Measurements from ENCODE around the gene EGFLAM.

The EGFLAM gene

GRCh38 chr5:38258319-38259061 lies at the start of gene EGFLAM:
Gene EGFLAM, plus strand, starts transcription at chr5:38258559. Its CDS starts 196 bp downstream, at chr5:38258755.
- H3K4me3 Mint-ChIP-seq: peak within 1 kb of the TSS; percentile 37 to 50
- no peaks in the 10 kb centered on the region for H3K36me3 Mint-ChIP-seq
- peaks cover 62 to 86% of the 10 kb centered on the region in 2 donors for H3K27me3 Mint-ChIP-seq
- peaks cover 5 to 6% of the 10 kb centered on the region in 2 donors for H3K9me3 Mint-ChIP-seq
- H3K4me1 Mint-ChIP-seq: peaks cover 2 to 6% of the 10 kb centered on the region in 2 donors
- no peak within 1 kb of the TSS for H3K27ac Mint-ChIP-seq
- DNase-seq (no peak), ATAC-seq (replicated peaks) (peak; percentile 36 to 51)

DNA sequence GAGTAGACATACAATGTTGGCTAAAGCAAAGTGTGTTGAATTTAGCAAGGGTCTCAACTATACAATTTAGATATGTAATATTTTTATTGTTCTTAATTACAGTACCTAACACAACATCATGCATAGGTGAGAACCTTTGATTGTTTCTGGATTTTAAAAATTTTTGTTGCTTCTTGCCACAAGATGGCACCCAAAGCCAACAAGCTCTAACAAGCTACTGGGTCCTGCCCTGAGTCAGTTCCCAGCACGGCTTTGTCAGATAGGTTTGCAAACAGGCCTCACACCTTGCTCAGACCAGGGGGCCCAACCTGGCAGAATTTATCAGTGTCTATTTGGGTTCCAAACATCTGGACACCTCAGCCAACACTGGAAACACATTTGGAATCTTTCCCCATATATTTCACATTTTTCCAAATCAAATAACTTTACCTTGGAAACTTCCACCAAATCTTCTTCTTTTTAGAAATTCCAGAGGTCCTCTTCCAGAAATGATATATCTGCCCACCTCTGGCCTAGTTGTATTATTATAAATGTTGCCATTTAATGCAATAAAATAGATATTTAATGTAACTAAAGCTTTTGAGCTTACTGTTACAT lies 49.5 kb upstream of the EGFLAM start:
- no peaks in the 10 kb centered on the region for H3K36me3 Mint-ChIP-seq
- DNase-seq: no peak
- H3K27me3 Mint-ChIP-seq: peaks cover 8 to 23% of the 10 kb centered on the region in 2 donors
- H3K27ac Mint-ChIP-seq: no peak overlapping the region
- no peaks in the 10 kb centered on the region for H3K4me1 Mint-ChIP-seq
- peak in 1 of 2 donors; percentile 23 for ATAC-seq (replicated peaks)
- no peak overlapping the region for H3K4me3 Mint-ChIP-seq
- peaks cover 0 to 5% of the 10 kb centered on the region in 2 donors for H3K9me3 Mint-ChIP-seq

- Mint-ChIP-seq H3K27me3 (peaks cover 8 to 19% of the 10 kb centered on the region in 2 donors), H3K27ac (no peak overlapping the region)
- ATAC-seq (replicated peaks): no peak
Measured at GRCh38 chr5:38210676-38211353, 47.5 kb upstream of the EGFLAM start.

GRCh38 chr5:38211354-38211710 lies 47.0 kb upstream of the EGFLAM start:
- DNase-seq: no peak
- Mint-ChIP-seq H3K9me3 (peaks cover 0 to 5% of the 10 kb centered on the region in 2 donors), H3K27me3 (peaks cover 8 to 19% of the 10 kb centered on the region in 2 donors), H3K4me1 (no peaks in the 10 kb centered on the region), H3K27ac (no peak overlapping the region), H3K36me3 (no peaks in the 10 kb centered on the region), H3K4me3 (no peak overlapping the region)
- no peak for ATAC-seq (replicated peaks)

More at GRCh38 chr5:38210676-38211353, 47.5 kb upstream of the EGFLAM start:
- Mint-ChIP-seq H3K4me1 (no peaks in the 10 kb centered on the region), H3K4me3 (no peak overlapping the region), H3K36me3 (no peaks in the 10 kb centered on the region), H3K9me3 (peaks cover 0 to 5% of the 10 kb centered on the region in 2 donors)
- no peak for DNase-seq

- Mint-ChIP-seq H3K4me3 (no peak overlapping the region), H3K27me3 (peaks cover 8 to 13% of the 10 kb centered on the region in 2 donors), H3K36me3 (no peaks in the 10 kb centered on the region), H3K27ac (no peak overlapping the region), H3K4me1 (no peaks in the 10 kb centered on the region), H3K9me3 (peaks cover 0 to 5% of the 10 kb centered on the region in 2 donors)
- no peak for DNase-seq
- ATAC-seq (replicated peaks): no peak
Measured at GRCh38 chr5:38212307-38212706, 46.1 kb upstream of the EGFLAM start.

- H3K27ac Mint-ChIP-seq: no peak overlapping the region
Measured at GRCh38 chr5:38226091-38226490, 32.3 kb upstream of the EGFLAM start.

DNA sequence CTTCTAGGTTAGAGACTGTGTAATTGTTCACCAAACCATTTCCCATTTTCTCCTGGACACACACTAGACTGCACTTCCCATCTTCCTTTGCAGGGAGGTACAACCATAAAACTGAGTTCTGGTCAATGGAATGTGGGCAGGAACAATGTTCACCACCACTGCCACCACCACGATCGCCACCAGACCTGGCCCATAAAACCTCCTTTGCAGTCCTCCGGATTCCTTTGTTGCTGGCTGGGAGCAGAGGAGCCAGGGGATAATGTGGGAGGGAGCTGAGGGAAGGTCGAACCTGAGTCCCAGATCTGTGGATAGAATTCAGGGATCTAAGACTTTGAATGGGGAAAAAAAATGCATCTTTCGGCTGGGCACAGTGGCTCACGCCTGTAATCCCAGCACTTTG lies 29.4 kb upstream of the EGFLAM start:
- ATAC-seq (replicated peaks): no peak
- Mint-ChIP-seq H3K4me1 (no peaks in the 10 kb centered on the region), H3K36me3 (no peaks in the 10 kb centered on the region), H3K9me3 (peaks cover 1 to 4% of the 10 kb centered on the region in 2 donors), H3K27me3 (no peaks in the 10 kb centered on the region), H3K4me3 (no peak overlapping the region), H3K27ac (no peak overlapping the region)
- no peak for DNase-seq

More at GRCh38 chr5:38226091-38226490, 32.3 kb upstream of the EGFLAM start:
- Mint-ChIP-seq H3K36me3 (no peaks in the 10 kb centered on the region), H3K4me1 (no peaks in the 10 kb centered on the region), H3K9me3 (peaks cover 0 to 2% of the 10 kb centered on the region in 2 donors), H3K27me3 (no peaks in the 10 kb centered on the region), H3K4me3 (no peak overlapping the region)
- DNase-seq (no peak), ATAC-seq (replicated peaks) (no peak)

- no peak overlapping the region for H3K4me3 Mint-ChIP-seq
- DNase-seq: no peak
- peaks cover 13 to 18% of the 10 kb centered on the region in 2 donors for H3K9me3 Mint-ChIP-seq
- ATAC-seq (replicated peaks): no peak
- H3K27ac Mint-ChIP-seq: no peak overlapping the region
- no peaks in the 10 kb centered on the region for H3K36me3 Mint-ChIP-seq
- no peaks in the 10 kb centered on the region for H3K4me1 Mint-ChIP-seq
- H3K27me3 Mint-ChIP-seq: no peaks in the 10 kb centered on the region
Measured at GRCh38 chr5:38234737-38235136, 23.6 kb upstream of the EGFLAM start.

- H3K36me3 Mint-ChIP-seq: no peaks in the 10 kb centered on the region
- H3K4me1 Mint-ChIP-seq: no peaks in the 10 kb centered on the region
- DNase-seq: no peak
- H3K27ac Mint-ChIP-seq: no peak overlapping the region
- peaks cover 12 to 18% of the 10 kb centered on the region in 2 donors for H3K9me3 Mint-ChIP-seq
- H3K4me3 Mint-ChIP-seq: no peak overlapping the region
- ATAC-seq (replicated peaks): peak in 1 of 2 donors; percentile 42
- peaks cover 0 to under 1% of the 10 kb centered on the region in 2 donors for H3K27me3 Mint-ChIP-seq
Measured at GRCh38 chr5:38237681-38238080, 20.7 kb upstream of the EGFLAM start.

DNA sequence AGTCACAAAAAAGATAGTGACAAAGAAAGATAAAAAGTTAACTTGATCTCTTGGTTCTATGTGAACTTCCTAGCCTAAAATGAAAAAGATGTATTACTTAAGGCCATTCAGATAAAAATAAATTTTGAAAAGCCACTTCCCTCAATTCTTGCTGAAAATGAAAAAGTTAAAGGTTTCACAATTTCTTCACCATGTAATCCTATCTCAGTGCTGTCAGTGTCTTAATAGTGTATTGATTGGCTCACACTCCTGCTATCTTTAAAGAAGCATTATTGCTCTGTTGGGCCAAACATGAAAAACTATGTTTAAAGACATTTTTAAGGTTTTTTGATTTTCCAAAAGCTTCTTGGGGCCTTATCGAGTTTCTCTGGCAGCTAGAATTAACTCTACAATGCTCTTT lies 18.1 kb upstream of the EGFLAM start:
- Mint-ChIP-seq H3K27me3 (peaks cover 4 to 6% of the 10 kb centered on the region in 2 donors), H3K27ac (no peak overlapping the region), H3K9me3 (peaks cover 3 to 6% of the 10 kb centered on the region in 2 donors)

DNA sequence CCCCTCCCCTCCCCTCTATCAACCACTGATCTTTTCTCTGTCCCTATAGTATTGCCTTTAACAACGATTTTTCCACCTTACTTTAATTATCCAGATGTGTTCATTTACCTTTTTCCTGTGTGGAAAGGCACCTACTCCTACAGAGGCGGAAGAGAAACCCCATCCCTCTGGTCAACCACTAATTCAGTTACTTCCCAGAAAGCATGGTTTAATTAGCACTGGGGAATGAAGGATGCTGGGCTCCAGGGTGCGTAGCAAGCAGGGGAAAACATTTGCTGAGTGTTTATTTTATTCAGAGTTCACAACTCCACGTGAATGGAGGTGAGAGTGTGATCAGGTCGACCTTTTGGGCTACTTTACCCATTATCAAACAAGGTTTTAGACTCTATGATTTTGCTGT lies 16.7 kb upstream of the EGFLAM start:
- DNase-seq (no peak), ATAC-seq (replicated peaks) (no peak)
- peaks cover 4 to 6% of the 10 kb centered on the region in 2 donors for H3K27me3 Mint-ChIP-seq
- H3K9me3 Mint-ChIP-seq: no peaks in the 10 kb centered on the region
- no peak overlapping the region for H3K4me3 Mint-ChIP-seq
- H3K27ac Mint-ChIP-seq: no peak overlapping the region
- H3K36me3 Mint-ChIP-seq: no peaks in the 10 kb centered on the region
- H3K4me1 Mint-ChIP-seq: no peaks in the 10 kb centered on the region

More for the DNA sequence above, 18.1 kb upstream of the EGFLAM start:
- Mint-ChIP-seq H3K4me1 (no peaks in the 10 kb centered on the region), H3K4me3 (no peak overlapping the region), H3K36me3 (no peaks in the 10 kb centered on the region)
- DNase-seq (no peak), ATAC-seq (replicated peaks) (no peak)

GRCh38 chr5:38245307-38245706 lies 13.1 kb upstream of the EGFLAM start:
- Mint-ChIP-seq H3K27ac (no peak overlapping the region), H3K27me3 (peaks cover 6 to 7% of the 10 kb centered on the region in 2 donors), H3K4me1 (no peaks in the 10 kb centered on the region), H3K9me3 (peaks cover 0 to 2% of the 10 kb centered on the region in 2 donors), H3K36me3 (no peaks in the 10 kb centered on the region), H3K4me3 (no peak overlapping the region)
- no peak for ATAC-seq (replicated peaks)
- no peak for DNase-seq

GRCh38 chr5:38249301-38249700 lies 9.1 kb upstream of the EGFLAM start:
- no peak for ATAC-seq (replicated peaks)
- H3K27ac Mint-ChIP-seq: no peak overlapping the region
- no peaks in the 10 kb centered on the region for H3K4me1 Mint-ChIP-seq
- H3K9me3 Mint-ChIP-seq: peaks cover 6 to 9% of the 10 kb centered on the region in 2 donors
- no peak for DNase-seq
- H3K36me3 Mint-ChIP-seq: no peaks in the 10 kb centered on the region
- H3K4me3 Mint-ChIP-seq: no peak overlapping the region
- H3K27me3 Mint-ChIP-seq: peaks cover 8 to 28% of the 10 kb centered on the region in 2 donors

DNA sequence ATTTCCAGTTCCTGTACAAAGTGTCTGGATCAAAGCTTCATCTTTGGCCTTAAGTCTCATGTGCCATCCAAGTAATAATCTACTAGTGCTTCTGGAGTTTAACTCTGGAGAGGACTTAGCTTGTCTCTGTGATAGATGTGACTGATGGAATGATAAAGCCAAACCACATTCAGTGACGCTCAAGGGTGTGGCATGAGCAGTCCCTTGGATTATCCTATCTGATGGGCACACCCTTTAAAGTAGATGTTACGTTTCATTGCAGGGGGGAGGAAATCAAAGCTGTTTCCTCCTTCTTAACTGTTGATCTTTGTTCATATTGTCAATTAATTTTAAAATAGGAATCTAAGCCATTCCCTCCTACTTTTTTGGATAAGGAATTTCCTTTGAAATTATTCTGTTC lies 8.5 kb upstream of the EGFLAM start:
- Mint-ChIP-seq H3K9me3 (peaks cover 6 to 9% of the 10 kb centered on the region in 2 donors), H3K4me3 (no peak overlapping the region), H3K27ac (no peak overlapping the region), H3K4me1 (no peaks in the 10 kb centered on the region), H3K36me3 (no peaks in the 10 kb centered on the region), H3K27me3 (peaks cover 8 to 33% of the 10 kb centered on the region in 2 donors)
- ATAC-seq (replicated peaks) (no peak), DNase-seq (no peak)

Data from stimulated activated naive B cell treated with anti-CD40 and anti-IgM and Interleukin-4, amounts not matched to agents 10 μg/mL and 1 μg/mL and 100 μg/mL, for 72 hours (primary cell).